Activated T-cell treated with anti-CD3 and anti-CD28 coated beads, Interleukin-2, amount 50 U/mL, for 1 hour (primary cell): ENCODE results near the gene PNPT1.

Source experiments
- DNase-seq: peaks from one replicate; pipeline ENCODE4 v3.0.0-alpha.2; 2020

The PNPT1 gene

GRCh38 chr2:55592130-55592529, 101.5 kb downstream of the PNPT1 start:
- no peak for DNase-seq

- no peak for DNase-seq
Observed at GRCh38 chr2:55590810-55591440, 102.7 kb downstream of the PNPT1 start.

- DNase-seq, result no peak
Observed at GRCh38 chr2:55585451-55586080, 108.1 kb downstream of the PNPT1 start.
